ENCODE results near the gene MBD2. TPM values are rescaled to one million over a fixed set of nuclear protein-coding genes. Genes with fewer than 3 reads are reported as not detected.

MBD2 gene
- total and polyA plus RNA-seq, 4 donors: 9.2 to 16.2 (median 11.4) TPM

- H3K9me3 ChIP-seq (ENCODE audit: control insufficient read depth in 4 of 4, low read length in 3 of 4): no peaks in the 10 kb centered on the region
- no peak for DNase-seq (ENCODE audit: low spot score)
- 72% methylated on average over 7 of the region's 7 CpGs for WGBS
- H3K4me3 ChIP-seq (ENCODE audit: low read depth in 1 of 3, low read length in 3 of 3): no peak overlapping the region
- H3K4me1 ChIP-seq (ENCODE audit: control insufficient read depth in 4 of 4, insufficient read depth in 4 of 4, low read length in 3 of 4): peaks cover 0 to 8% (median 7%) of the 10 kb centered on the region in 4 donors
- peak overlapping the region in 1 of 2 donors; percentile 30 for H3K9ac ChIP-seq (ENCODE audit: low read depth in 1 of 2, low read length in 2 of 2)
- no peaks in the 10 kb centered on the region for H3K36me3 ChIP-seq (ENCODE audit: control insufficient read depth in 4 of 4, insufficient read depth in 3 of 4, low read depth in 1 of 4, low read length in 3 of 4)
- TF ChIP-seq, protein P1, sequence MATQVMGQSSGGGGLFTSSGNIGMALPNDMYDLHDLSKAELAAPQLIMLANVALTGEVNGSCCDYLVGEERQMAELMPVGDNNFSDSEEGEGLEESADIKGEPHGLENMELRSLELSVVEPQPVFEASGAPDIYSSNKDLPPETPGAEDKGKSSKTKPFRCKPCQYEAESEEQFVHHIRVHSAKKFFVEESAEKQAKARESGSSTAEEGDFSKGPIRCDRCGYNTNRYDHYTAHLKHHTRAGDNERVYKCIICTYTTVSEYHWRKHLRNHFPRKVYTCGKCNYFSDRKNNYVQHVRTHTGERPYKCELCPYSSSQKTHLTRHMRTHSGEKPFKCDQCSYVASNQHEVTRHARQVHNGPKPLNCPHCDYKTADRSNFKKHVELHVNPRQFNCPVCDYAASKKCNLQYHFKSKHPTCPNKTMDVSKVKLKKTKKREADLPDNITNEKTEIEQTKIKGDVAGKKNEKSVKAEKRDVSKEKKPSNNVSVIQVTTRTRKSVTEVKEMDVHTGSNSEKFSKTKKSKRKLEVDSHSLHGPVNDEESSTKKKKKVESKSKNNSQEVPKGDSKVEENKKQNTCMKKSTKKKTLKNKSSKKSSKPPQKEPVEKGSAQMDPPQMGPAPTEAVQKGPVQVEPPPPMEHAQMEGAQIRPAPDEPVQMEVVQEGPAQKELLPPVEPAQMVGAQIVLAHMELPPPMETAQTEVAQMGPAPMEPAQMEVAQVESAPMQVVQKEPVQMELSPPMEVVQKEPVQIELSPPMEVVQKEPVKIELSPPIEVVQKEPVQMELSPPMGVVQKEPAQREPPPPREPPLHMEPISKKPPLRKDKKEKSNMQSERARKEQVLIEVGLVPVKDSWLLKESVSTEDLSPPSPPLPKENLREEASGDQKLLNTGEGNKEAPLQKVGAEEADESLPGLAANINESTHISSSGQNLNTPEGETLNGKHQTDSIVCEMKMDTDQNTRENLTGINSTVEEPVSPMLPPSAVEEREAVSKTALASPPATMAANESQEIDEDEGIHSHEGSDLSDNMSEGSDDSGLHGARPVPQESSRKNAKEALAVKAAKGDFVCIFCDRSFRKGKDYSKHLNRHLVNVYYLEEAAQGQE (IDR thresholded peaks at IDR 0.05): no peak
- TF ChIP-seq NR2F2 (IDR thresholded peaks at IDR 0.05) (peak; percentile 31), HNF4G (IDR thresholded peaks at IDR 0.05) (no peak), FOXA1 (IDR thresholded peaks at IDR 0.05) (no peak)
- TF ChIP-seq, protein P2, sequence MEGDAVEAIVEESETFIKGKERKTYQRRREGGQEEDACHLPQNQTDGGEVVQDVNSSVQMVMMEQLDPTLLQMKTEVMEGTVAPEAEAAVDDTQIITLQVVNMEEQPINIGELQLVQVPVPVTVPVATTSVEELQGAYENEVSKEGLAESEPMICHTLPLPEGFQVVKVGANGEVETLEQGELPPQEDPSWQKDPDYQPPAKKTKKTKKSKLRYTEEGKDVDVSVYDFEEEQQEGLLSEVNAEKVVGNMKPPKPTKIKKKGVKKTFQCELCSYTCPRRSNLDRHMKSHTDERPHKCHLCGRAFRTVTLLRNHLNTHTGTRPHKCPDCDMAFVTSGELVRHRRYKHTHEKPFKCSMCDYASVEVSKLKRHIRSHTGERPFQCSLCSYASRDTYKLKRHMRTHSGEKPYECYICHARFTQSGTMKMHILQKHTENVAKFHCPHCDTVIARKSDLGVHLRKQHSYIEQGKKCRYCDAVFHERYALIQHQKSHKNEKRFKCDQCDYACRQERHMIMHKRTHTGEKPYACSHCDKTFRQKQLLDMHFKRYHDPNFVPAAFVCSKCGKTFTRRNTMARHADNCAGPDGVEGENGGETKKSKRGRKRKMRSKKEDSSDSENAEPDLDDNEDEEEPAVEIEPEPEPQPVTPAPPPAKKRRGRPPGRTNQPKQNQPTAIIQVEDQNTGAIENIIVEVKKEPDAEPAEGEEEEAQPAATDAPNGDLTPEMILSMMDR (IDR thresholded peaks at IDR 0.05; ENCODE audit: low read depth, low read length, missing input control): no peak
- no peaks in the 10 kb centered on the region for H3K27me3 ChIP-seq (ENCODE audit: control insufficient read depth in 4 of 4, insufficient read depth in 4 of 4, low read length in 3 of 4)
- H3K27ac ChIP-seq (ENCODE audit: low read depth in 1 of 2, low read length in 2 of 2): peak overlapping the region in 1 of 2 donors; percentile 44
These were observed 13.9 kb upstream of the MBD2 start for GRCh38 chr18:54238173-54238936.

DNA sequence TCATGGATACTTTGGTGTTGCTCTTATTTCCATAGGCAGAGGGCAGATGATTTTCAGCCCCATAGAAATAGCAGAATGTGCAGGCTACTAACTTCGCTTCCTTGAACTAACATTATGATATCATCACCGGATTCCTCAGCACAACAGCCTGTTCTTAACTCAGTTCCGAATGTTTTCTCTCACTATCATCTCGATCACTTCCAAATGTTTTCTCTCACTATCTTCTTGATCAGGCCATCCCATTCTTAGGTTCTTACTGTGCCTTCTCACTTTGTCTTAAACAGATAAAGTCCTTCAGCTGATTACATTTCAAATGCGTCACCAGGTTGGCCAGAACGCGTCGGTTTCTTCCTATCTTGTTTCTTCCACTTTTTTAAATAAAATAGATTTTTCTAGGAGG lies 11.4 kb upstream of the MBD2 start:
- 76% methylated on average over 8 of the region's 8 CpGs for WGBS
- H3K4me1 ChIP-seq (ENCODE audit: control insufficient read depth in 4 of 4, insufficient read depth in 4 of 4, low read length in 3 of 4): peaks cover 0 to 8% (median 7%) of the 10 kb centered on the region in 4 donors
- TF ChIP-seq YY1 (IDR thresholded peaks at IDR 0.05) (no peak), RAD21 (IDR thresholded peaks at IDR 0.05) (no peak), FOXA2 (IDR thresholded peaks at IDR 0.05) (no peak), EGR1 (IDR thresholded peaks at IDR 0.05; ENCODE audit: low read depth in 2 of 2) (no peak), MAX (IDR thresholded peaks at IDR 0.05) (no peak), FOXA1 (IDR thresholded peaks at IDR 0.05) (no peak), HNF4A (conservative IDR thresholded peaks at IDR 0.05) (no peak)
- TF ChIP-seq, protein P3, sequence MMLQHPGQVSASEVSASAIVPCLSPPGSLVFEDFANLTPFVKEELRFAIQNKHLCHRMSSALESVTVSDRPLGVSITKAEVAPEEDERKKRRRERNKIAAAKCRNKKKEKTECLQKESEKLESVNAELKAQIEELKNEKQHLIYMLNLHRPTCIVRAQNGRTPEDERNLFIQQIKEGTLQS (IDR thresholded peaks at IDR 0.05): no peak
- TF ChIP-seq, protein P2 (IDR thresholded peaks at IDR 0.05; ENCODE audit: low read depth, low read length, missing input control): no peak
- H3K4me3 ChIP-seq (ENCODE audit: low read depth in 1 of 3, low read length in 3 of 3): no peak overlapping the region
- no peak overlapping the region for H3K27ac ChIP-seq (ENCODE audit: low read depth in 1 of 2, low read length in 2 of 2)
- H3K36me3 ChIP-seq (ENCODE audit: control insufficient read depth in 4 of 4, insufficient read depth in 3 of 4, low read depth in 1 of 4, low read length in 3 of 4): no peaks in the 10 kb centered on the region
- no peak overlapping the region for H3K9ac ChIP-seq (ENCODE audit: low read depth in 1 of 2, low read length in 2 of 2)
- no peak for DNase-seq (ENCODE audit: low spot score)
- no peaks in the 10 kb centered on the region for H3K27me3 ChIP-seq (ENCODE audit: control insufficient read depth in 4 of 4, insufficient read depth in 4 of 4, low read length in 3 of 4)
- no peaks in the 10 kb centered on the region for H3K9me3 ChIP-seq (ENCODE audit: control insufficient read depth in 4 of 4, low read length in 3 of 4)

Data from liver (tissue), 9 donors.